ENCODE data around the gene MAPK9. TPM values are rescaled to one million over a fixed set of nuclear protein-coding genes. Genes with fewer than 3 reads are reported as not detected.

Gene MAPK9
- total RNA-seq, 4 donors from 2014 or later, result 25.5 to 42.3 (median 36.5) TPM

- no peaks in the 10 kb centered on the region for H3K36me3 ChIP-seq
- H3K9me3 ChIP-seq, result no peaks in the 10 kb centered on the region
- 77 to 85% methylated on average over 3 to 8 of the region's 8 CpGs for WGBS, 2 donors (ENCODE audit: low coverage in 1 of 2)
- in situ Hi-C loops (cut with MboI; ENCODE audit: low pct_ligation_motif_present in 1 of 4, low pct_unique_long_range_greater_than_20kb in 1 of 4, low sequenced_read_pairs in 3 of 4) (no loop called here), intact Hi-C loops (cut with DNase I; ENCODE audit: low total_unique reads) (no loop called here)
- H3K4me3 ChIP-seq, result no peak overlapping the region
- DNase-seq, result no peak
- no peak overlapping the region for H3K27ac ChIP-seq
- no peaks in the 10 kb centered on the region for H3K27me3 ChIP-seq
- H3K4me1 ChIP-seq, result no peaks in the 10 kb centered on the region
- no peak for TF ChIP-seq POLR2AphosphoS5 (IDR thresholded peaks at IDR 0.05)
Observed at GRCh38 chr5:180324601-180324950, 32.7 kb upstream of the MAPK9 start.

GRCh38 chr5:180323941-180324600, 32.2 kb upstream of the MAPK9 start:
- no peaks in the 10 kb centered on the region for H3K36me3 ChIP-seq
- H3K4me1 ChIP-seq, result no peaks in the 10 kb centered on the region
- no peak overlapping the region for H3K27ac ChIP-seq
- H3K4me3 ChIP-seq, result no peak overlapping the region
- no peak for TF ChIP-seq POLR2A (IDR thresholded peaks at IDR 0.05)
- TF ChIP-seq POLR2AphosphoS5 (IDR thresholded peaks at IDR 0.05), result no peak
- no peak for TF ChIP-seq CTCF (IDR thresholded peaks at IDR 0.05)
- TF ChIP-seq EP300 (IDR thresholded peaks at IDR 0.05; ENCODE audit: low read depth), result no peak
- H3K27me3 ChIP-seq, result no peaks in the 10 kb centered on the region
- 28 to 69% methylated on average over 2 to 11 of the region's 11 CpGs for WGBS, 2 donors (ENCODE audit: low coverage in 1 of 2)
- DNase-seq, result no peak
- H3K9me3 ChIP-seq, result no peaks in the 10 kb centered on the region
- intact Hi-C loops (cut with DNase I; ENCODE audit: low total_unique reads), result no loop called here
- in situ Hi-C loops (cut with MboI; ENCODE audit: low pct_ligation_motif_present in 1 of 4, low pct_unique_long_range_greater_than_20kb in 1 of 4, low sequenced_read_pairs in 3 of 4), result no loop called here

- intact Hi-C loops (cut with DNase I; ENCODE audit: low total_unique reads), result no loop called here
- Histone ChIP-seq H3K36me3 (no peaks in the 10 kb centered on the region), H3K4me1 (no peaks in the 10 kb centered on the region), H3K27ac (no peak overlapping the region), H3K27me3 (no peaks in the 10 kb centered on the region), H3K4me3 (no peak overlapping the region), H3K9me3 (no peaks in the 10 kb centered on the region)
- TF ChIP-seq POLR2AphosphoS5 (IDR thresholded peaks at IDR 0.05) (no peak), POLR2A (IDR thresholded peaks at IDR 0.05) (no peak), EP300 (IDR thresholded peaks at IDR 0.05; ENCODE audit: low read depth) (no peak), CTCF (IDR thresholded peaks at IDR 0.05) (no peak)
- in situ Hi-C loops (cut with MboI; ENCODE audit: low pct_ligation_motif_present in 1 of 4, low pct_unique_long_range_greater_than_20kb in 1 of 4, low sequenced_read_pairs in 3 of 4), result no loop called here
- WGBS, 2 donors (ENCODE audit: low coverage in 1 of 2), result 89 to 91% methylated on average over 11 to 14 of the region's 14 CpGs
- no peak for DNase-seq
Observed at GRCh38 chr5:180323160-180323559, 31.3 kb upstream of the MAPK9 start.

- TF ChIP-seq POLR2AphosphoS5 (IDR thresholded peaks at IDR 0.05) (no peak), CTCF (IDR thresholded peaks at IDR 0.05) (no peak), EP300 (IDR thresholded peaks at IDR 0.05; ENCODE audit: low read depth) (no peak), POLR2A (IDR thresholded peaks at IDR 0.05) (no peak)
- H3K4me3 ChIP-seq, result no peak overlapping the region
- intact Hi-C loops (cut with DNase I; ENCODE audit: low total_unique reads) (no loop called here), in situ Hi-C loops (cut with MboI; ENCODE audit: low pct_ligation_motif_present in 1 of 4, low pct_unique_long_range_greater_than_20kb in 1 of 4, low sequenced_read_pairs in 3 of 4) (no loop called here)
- no peak overlapping the region for H3K27ac ChIP-seq
- no peaks in the 10 kb centered on the region for H3K27me3 ChIP-seq
- 86 to 90% methylated on average over 2 to 23 of the region's 23 CpGs for whole genome bisulfite sequencing, 2 donors (ENCODE audit: low coverage in 1 of 2)
- H3K9me3 ChIP-seq, result no peaks in the 10 kb centered on the region
- no peak for DNase-seq
- H3K4me1 ChIP-seq, result no peaks in the 10 kb centered on the region
- no peaks in the 10 kb centered on the region for H3K36me3 ChIP-seq
Observed at GRCh38 chr5:180318456-180319089, 26.7 kb upstream of the MAPK9 start.

Measured in transverse colon (tissue), 4 donors.